Fibroblast of gingiva (primary cell): Measurements from ENCODE around the gene TPCN2.

Experiments
- DNase-seq: peaks from one replicate; pipeline ENCODE4 v3.0.0-alpha.2; 2011; ENCODE audit warnings: low read depth

The TPCN2 gene

DNA sequence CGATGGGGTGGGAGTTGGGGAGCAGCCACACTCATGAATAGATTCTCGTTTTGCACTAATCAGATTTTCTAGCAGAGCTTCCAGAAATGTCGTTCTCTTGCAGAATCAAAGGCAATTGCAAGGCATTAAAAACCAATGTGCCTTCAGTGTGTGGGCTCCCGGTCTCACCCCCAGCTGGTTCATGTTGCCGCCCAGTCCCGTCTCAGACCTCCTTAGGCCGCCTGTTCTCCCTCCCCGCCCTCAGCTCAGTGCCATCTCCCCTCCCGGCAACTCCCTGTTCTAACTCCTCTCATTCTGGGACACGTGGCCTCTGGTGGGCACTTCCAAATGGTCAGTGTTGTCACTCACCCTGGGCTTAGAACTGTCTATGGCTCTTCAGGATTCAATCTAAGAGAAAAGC, 64.5 kb downstream of the TPCN2 start:
- no peak for DNase-seq

DNA sequence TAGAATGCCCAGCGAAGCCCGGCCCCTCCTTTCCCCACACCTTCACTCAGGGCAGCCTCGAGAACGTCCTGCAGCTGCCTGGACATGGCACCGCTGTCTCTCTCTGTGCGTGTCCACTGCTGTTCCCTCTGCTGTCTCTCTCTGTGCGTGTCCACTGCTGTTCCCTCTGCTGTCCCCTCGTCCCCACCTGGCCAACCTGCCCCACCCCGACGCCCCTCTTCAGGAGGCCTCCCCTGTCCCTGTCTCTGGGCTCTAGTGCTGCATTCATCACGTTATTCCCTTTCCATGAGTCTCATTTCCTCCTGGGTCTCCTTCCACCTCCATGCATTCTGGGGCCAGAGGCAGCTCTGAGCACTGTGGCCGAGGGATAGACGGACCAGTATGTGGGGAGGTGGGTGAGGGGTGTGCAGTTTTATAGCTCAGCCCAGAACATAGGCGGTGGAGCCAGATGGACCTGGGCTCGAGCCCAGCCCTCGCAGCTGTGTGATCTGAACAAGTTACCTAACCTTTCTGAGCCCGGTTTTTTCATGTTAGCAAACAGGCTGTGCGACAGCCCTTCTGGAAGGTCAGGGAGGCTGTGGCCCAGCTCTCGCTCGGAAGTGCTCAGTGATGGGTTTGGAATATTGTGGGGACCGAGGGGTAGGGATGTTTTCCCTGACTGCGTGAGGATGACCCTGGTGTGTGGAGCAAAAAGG, 65.1 kb downstream of the TPCN2 start:
- no peak for DNase-seq

DNA sequence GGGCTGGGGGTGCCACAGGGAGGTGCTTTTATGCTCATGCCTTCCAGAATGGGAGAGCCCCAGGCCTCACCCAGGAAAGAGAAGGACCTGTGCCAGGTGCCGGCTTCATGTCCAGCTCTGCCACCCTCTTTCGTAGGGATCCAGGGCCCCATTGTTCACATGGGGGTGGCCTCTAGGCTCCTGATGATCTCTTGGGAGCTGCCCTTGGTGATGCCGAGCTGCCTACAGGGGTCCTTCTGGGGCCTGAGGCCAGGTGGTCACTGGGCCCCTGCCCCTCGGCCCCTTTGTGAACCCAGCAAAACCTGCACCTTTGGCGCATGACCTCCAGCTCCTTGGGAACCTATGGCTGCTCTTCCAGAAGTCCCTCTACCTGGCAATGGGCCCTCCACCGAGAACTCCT, 65.6 kb downstream of the TPCN2 start:
- no peak for DNase-seq

DNA sequence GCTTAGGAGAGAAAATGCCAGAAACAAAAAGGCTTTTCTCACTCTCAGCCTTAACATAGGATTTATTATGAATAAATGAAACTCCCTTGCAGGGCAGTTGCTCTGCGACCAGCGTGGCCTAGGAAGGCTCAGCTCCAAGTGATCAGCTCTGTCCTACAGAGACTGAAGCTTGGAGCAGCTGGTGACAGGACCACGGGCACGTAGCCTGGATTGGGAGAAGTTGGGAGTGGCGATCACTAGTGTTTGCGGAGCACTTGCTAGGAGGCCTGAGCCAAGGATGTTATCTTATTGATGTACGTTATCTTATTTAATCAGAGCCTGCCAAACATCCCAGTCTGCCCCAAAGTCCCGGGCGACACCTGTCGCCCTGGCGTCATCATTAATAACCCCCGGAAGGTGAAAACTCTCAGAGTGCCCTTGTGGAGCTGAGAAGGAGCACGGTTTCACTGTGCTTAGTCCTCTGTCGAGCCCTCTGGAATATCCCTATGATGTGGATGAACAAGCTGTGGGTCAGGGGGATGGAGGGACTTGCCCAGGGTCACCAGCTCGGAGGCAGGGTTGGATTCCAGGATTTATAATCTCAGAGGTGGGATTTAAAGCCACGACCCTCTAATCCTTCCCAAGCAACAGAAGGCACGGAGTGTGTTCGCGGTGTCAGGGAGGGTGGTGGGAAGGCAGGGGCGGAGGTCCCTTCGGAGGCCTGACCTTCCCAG, 66.2 kb downstream of the TPCN2 start:
- DNase-seq: no peak

DNA sequence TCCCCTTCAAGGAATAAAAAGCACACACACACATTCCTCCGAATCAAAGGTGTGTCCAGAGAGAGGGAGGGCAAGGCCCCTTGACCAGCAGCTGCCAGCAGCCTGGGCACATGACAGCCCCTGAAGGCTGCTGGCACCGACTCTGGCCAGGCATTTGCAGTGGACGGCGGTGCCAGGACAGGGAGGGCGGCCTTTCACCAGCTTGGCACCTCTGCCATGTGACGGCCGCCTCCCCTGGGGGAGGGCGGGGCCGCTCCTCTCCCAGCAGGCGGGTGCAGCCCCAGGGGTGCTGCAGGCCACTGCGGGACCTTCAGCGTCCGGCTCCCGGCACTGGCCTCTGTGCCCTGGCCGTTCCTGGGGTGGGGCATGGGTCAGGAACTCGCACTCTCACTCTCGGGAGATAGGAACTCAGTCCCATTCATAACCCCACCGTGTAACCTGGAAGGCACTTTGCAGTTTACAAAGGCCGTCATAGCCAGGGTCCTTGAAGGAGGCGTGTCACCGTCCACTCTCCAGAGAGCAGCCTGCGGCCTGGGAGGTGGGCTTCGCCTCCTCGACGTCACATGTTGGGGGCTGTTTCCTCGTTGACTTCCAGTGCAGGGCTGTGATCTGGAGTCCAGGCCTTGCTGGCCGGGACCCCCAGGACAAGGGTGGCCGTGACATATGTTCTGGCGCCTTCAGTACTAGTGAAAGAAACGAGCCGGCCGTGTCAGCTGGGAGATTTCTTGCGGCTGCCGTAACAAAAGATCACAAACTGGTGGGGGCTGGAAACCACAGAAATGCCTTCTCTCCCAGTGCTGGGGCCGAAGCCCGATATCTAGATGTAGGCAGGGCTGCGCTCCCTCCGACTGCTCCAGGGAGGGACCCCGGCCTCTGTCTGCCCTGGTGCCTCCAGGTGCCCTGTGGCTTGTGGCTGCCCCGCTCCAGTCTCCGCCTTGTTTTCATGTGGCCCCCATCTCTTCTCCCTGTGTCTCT, 67.1 kb downstream of the TPCN2 start:
- no peak for DNase-seq

DNA sequence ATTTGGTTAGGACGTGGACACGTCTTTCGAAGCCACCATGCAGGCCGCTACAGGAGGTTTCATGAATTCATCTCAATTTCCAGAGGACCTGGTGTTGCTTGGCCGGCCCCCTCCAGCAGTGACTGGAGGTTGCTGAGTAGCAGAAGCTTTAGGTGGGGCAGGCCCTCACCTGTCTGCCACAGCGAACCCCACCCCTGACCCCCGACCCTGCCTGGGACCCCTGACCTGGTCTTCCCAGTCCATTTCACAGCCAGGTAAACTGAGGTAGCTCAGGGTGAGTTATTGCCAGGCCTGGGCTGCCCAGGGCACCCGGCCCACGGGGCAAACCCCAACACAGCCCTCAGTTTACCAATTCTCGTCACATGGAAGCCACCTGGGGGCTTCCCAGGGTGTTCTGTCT, 67.9 kb downstream of the TPCN2 start:
- no peak for DNase-seq

DNA sequence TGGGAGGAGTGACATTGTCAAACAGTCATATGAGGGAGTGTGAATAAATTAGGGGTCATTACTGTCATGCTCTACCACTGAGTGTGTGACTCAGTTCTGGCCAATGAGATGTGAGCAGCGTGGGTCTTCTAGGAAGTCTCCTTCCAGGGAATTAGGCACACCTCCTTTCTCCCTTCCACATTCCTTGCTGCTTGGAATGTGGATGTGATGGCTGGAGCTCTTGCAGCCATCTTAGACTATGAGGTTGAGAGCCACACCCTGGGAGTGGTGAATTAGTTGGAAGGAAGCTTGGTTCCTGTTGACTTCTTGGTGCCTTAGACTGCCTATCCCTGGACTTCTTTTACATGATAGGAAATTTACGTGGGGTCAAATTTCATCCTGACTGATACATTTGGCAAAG, 70.5 kb downstream of the TPCN2 start:
- no peak for DNase-seq

DNA sequence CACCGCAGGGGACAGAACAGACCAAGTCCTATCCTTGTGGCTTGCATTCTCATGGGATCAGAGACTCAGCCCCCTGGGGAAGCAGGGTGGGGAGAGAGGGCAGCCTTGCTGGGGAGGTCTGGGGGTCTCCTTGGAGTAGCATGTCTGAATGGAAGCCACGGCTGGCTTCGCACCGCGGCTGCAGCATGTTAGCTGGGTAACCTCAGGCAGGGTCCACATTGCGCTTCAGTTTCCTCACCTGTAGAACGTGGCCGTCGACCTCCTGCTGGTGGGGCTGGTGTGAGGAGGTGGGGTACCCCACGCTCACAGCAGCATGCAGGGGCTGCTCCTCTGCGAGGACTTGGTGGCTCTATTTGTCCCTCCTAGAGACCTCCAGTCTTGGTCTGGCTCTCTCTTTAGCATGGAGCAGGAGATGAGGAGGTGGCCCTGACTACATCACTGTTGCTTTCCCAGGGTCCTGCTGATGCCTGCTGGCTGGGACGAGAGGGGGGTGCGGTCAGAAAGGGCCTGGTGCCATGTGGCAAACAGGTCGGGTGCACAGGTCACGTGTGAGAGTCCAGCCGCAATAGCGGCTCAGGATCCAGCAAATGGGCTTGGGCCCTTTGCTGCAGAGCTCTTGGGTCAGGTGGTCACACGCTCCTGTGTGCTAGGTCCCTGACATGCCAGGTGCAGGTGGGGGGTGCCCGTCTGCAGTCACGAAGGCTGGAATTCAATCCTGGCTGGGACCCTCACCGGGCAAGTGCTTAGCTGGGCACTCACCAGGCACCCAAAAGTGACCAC, 71.6 kb downstream of the TPCN2 start:
- DNase-seq: no peak

DNA sequence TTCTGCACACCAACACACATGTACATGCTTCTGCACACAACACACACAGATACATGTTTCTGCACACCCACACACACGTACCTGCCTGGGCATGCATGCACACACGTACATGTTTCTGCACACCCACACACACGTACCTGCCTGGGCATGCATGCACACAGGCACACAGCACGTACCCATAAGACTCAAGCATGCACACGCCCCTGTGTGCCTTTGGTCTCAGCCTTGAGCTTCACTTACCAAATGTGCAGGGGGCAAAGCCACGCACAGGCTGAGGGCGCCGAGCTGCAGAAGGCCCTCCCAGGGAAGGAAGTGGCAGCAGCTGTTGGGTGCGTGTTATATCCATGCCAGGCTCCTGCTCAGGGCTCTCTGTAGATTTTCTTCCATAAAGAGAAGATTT, 72.3 kb downstream of the TPCN2 start:
- no peak for DNase-seq

DNA sequence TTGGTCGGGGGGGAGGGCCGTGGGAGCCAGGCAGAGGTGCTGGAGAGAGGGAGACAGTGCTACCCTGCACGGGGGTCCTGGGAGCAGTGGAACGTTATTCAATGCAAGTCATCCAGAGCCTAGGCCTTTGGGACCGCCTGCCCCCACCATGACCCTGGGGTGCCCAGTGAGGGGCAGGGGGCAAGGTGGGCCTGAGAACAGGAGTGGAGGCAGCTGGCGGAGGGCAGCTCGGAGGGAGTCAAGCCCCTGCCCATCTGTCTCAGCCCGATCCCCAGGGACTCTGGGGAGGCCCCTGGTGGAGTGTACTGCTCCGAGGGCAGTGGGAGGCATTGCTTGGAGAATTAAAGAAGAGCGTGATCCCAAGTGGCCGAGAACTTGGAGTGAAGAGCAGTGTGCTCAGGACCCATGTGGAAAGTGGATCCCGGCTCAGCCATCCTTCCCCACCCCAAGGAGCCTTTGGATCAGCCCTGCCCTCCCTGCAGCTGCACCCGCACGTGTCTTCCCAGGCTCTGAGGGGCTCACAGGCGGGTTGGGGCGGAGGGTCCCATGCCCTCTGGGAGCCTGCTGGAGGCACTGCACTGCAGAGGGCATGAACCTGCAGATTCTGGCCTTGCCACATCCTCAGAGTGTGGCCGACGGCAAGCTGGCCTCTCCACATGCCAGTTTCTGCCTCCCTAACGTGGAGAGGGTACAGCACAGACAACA, 73.0 kb downstream of the TPCN2 start:
- no peak for DNase-seq

DNA sequence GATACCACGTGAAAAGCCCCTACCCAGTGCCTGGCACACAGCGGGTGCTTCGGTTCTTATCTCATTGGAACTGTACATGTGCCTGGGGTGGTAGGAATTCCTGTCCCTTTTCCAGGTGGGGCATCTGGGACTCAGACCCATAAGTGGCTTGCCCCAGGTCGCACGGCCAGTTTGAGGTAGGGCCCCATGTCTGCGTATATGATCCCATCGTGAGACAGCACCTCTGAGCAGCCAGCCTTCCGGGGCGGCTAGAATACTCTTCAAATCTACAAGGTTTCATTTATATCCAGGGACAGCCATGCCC, 73.5 kb downstream of the TPCN2 start:
- DNase-seq: no peak

DNA sequence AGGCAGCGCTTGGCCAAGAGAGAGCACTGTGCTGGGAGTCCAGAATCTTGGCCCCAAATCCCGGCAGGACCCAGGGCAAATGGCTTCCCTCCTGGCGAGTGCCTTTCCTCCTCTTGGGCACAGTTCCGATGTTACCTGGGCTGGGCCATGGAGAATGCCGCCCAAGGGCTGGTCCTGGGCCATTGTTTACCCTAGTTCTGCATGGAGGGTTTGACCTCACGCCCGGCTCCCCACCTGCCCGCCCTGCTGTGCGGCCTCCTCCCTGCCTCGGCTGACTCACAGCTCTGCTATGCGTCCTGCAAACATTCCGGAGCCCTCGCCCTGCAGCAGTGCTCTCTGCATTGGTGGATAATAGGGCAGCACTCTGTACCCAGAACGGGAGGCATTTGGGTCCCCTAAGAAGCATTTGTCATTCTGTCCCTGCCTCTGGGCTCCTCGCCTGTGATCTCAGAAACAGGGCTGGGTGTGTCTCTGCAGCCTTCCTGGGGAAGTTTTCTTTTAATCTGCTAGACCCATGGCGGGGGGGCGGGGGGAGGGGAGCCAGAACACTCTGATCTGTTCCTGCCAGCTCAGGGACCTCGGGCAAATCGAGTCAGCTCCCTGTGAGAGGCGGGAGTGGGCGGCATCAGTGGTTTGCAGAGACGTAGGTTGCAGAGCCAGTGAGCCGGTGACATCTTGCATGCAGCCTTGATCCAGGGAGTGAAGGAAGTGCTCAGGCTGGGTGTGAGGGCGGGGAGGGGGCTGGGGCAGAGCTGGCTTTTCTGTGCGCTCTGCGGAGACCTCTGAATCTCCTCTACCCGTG, 74.1 kb downstream of the TPCN2 start:
- peak; percentile 29 for DNase-seq

DNA sequence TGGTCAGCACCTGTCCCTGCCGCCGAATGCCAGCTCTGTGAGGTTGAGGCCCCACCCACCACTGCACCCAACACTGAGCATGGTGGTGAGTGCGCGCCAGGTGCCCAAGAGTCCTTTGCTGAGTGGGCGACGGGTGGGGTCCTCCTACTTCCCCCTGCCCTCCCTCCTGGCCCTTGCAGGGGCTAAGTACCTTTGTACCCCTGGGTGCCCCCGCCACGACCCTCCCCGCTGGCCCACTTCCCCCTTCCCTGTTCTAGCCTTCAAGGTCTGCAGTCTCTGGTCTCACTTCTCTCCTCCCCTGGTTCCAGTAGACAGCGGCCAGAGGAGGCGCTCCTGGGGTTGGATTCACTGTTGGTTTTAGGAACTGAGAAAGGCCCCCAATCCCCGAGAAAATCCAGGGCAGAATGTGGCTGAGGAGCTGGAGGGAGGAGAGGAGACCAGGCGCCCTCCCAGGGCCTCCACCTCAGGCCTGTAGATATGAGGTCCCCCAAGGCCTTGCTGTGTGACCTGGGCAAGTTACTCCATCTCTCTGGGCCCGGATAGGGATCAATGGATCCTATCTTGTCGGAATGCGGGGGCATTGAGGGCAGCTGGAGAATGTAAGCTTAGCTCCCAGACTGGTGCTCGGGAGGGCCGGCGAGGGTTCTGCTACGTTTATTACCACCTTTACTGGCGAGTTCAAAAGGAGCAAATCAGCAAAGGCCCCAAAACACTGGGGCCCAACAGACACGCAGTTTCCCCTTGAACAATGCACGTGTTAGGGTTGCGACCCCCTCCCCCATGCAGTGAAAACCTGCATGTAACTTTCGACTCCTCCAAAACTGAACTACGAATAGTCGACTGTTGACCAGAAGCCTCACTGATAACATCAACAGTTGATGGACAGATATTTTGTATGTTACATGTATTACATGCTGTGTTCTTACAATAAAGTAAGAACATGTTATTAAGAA, 75.1 kb downstream of the TPCN2 start:
- no peak for DNase-seq

DNA sequence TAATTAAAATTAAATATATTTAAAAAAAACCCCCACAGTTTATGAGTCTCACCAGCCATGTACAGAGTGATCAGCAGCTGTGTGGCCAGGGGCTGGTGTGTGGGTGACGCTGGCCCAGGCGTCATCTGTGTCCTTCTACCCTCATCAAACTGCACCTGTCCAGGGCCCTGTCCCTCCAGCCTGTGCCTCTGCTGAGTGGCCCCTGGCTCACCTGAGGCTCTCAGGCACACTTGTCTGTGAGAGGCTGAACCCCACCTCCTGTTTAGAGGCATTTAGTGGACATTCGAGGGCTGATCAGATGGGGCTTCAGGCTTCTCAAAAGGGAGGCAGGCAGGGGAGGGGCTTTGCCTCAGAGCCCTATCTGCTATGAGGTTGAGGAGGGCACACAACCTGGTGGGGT, 77.1 kb downstream of the TPCN2 start:
- DNase-seq: no peak

DNA sequence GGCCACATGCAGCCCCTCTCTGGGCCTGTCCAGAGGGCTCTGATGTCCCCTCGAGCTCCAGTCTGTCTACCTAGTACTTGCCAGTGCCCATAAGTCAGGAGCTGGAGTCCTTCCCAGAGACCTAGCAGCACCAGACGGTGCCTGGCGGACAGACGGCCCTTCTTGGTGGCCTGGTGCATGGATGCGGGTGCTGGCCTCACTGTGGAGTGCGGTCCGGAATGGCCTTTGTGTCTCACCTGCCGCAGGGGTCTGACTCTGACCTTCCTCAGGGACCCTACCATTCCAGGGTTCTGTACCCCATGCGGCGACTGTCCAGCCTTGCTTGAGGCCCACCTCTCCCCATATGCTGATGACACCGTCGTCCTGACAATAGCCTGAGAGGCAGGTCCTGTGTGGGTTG, 77.6 kb downstream of the TPCN2 start:
- DNase-seq: no peak

DNA sequence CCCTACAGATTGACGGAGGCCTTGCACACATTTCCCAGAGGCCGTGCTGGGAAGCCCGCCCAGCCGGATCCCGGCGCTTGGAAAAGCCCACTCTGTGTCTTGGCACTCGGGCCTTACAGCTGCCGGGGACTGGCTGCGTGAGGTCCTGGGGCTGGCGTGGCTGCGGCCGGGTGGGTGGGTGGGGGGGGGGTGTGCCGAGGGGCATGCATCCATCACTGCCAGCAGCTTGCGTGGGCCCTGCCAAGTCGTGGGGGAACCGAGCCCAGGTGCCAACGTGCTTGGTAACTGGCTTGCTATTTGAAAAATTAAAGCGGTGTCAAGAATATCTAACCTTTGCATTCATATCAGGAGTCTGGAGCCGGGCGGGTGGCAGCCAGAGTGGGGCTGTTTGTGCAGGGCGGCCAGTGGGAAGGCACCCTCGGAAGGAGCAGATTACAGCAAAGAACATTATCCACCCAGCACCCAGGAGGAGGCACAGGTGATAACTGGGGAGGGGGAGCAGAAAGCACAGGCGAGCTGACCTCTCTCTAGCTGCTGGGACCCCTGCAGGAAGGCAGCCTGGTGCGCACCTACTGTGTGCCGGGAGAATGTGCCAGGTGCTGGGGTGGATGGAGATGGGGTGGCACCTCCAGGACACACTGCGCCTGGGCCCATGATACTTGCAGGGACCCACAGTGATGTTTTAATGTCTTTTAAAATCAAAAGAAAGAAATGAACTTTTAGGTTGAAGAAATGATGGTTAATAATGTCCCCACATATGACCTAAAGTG, 78.5 kb downstream of the TPCN2 start:
- DNase-seq: no peak

DNA sequence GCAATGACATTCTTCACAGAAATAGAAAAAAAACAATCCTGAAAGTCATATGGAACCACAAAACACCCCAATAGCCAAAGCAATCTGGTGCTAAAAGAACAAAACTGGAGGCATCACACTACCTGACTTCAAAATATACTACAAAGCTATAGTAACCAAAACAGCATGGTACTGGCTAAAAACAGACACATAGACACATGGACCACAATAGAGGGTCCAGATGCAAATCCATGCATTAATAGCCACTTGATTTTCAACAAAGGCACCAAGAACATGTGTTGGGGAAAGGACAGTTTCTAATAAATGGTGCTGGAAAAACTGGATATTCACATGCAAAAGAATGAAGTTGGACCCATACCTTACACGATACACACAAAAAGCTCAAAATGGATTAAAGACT, 79.2 kb downstream of the TPCN2 start:
- no peak for DNase-seq

DNA sequence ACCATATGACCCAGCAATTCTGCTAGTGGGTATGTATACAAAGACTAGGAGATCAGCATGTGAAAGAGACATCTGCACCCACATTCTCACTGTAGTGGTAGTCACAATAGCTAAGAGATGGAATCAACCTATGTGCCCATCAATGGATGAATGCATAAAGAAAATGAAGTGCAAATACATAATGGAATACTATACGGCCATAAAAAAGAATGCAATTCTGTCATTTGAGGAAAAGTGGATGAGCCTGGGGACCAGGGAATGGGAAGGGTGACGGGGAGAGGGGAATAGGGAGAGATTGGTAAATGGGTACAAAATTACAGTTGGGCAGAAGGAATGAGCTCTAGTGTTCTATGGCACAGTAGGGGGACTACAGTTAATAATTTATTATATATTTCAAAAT, 80.3 kb downstream of the TPCN2 start:
- DNase-seq: no peak

DNA sequence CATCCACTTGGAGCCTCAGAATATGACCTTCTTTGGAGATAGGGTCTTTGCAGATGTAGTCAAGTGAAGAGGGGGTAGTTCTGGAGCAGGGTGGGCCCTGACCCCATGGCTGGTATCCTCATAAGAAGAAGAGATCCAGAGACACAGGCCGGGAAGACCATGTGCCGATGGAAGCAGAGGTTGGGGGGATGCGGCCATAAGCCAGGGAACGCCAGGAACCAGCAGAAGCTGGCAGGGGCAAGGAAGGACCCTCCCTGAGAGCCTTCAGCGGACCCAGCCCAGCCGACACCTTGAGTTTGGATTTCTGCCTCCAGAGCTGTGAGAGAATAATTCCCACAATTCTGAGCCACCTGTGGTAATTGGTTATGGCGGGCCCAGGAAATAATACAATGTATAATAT, 80.9 kb downstream of the TPCN2 start:
- DNase-seq: no peak
